NCI-H226 (cell line): ENCODE data around the gene GDPD4.

Experiments used
- DNase-seq: peaks from one replicate; pipeline ENCODE4 v3.0.0-alpha.2; 2015

The GDPD4 gene

DNA sequence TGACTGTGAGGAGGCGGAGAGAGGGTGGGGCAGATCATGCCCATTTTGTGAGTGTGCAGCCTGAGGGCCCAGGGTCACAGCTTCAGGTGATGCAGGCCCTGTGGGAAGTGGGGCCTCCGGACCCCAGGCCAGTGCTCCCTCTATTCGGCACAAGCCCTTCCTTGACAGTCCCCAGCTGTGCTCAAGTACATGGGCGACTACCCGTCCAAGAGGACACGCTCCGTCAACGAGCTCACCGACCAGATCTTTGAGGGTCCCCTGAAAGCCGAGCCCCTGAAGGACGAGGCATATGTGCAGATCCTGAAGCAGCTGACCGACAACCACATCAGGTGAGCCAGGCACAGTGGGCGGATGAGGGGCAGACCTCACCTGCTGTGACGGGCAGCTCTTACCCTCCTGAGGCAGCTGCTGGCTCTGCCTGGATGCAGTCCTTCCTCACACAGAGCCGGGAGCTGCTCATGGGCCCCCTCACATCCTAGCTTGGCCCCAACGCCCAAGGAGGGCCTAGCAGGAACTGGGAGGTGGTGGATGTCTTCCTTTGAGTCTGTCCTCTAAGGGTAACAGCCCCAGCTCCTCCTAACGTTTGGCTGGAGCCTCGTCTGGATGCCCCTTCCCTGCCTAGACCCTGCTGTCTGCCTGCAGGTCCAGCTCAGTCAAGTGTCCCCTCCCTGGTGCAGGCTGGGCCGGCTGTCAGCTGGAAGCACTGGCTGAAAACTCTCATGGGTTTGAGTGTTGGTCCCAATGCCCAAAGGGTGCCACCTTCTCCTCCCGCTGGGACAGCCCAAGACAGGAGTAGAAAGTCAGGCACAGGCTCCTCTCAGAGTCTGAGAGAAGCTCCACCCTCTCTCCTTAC, 97.4 kb downstream of the GDPD4 start:
- no peak for DNase-seq

DNA sequence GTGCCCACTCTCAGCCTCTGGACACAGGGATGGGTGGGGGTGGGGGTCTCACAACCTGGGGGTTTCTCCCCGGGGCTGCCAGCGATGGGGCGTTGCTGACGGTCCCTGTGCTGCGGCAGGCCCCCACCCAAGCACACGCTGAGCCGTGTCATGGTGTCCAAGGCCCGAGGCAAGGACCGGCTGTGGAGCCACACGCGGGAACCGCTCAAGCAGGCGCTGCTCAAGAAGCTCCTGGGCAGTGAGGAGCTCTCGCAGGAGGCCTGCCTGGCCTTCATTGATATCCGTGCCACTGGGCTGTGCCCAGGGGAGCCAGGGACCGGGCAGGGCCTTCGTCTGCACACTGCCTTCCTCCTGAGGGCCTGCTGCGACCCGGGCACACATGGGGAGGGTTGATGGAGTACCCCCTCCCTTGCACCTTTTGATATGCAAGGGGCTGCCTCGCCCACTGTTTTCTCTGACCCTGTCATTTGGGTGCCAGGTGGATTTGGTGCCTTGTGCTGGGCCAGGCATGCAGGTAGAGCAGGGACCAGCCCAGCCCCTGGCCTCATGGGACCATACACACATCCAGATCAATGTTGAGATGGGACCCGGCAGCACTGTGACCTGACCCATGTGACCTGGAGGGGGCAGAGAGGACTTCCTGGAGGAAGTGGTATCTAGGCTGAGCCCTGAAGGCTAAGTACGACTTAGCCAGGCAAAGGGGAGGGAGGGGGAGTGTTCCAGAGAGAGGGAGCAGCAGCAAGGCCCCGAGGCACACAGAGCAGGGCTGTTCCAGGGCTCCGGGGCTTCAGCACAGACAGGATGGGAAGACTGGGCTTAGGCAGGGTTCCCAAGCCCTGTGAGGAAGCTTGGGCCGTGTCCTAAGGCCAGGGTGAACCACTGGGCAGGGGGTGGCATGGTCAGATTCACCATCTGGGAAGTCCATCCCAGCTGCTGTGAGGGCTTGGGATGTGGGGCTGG, 98.3 kb downstream of the GDPD4 start:
- no peak for DNase-seq

DNA sequence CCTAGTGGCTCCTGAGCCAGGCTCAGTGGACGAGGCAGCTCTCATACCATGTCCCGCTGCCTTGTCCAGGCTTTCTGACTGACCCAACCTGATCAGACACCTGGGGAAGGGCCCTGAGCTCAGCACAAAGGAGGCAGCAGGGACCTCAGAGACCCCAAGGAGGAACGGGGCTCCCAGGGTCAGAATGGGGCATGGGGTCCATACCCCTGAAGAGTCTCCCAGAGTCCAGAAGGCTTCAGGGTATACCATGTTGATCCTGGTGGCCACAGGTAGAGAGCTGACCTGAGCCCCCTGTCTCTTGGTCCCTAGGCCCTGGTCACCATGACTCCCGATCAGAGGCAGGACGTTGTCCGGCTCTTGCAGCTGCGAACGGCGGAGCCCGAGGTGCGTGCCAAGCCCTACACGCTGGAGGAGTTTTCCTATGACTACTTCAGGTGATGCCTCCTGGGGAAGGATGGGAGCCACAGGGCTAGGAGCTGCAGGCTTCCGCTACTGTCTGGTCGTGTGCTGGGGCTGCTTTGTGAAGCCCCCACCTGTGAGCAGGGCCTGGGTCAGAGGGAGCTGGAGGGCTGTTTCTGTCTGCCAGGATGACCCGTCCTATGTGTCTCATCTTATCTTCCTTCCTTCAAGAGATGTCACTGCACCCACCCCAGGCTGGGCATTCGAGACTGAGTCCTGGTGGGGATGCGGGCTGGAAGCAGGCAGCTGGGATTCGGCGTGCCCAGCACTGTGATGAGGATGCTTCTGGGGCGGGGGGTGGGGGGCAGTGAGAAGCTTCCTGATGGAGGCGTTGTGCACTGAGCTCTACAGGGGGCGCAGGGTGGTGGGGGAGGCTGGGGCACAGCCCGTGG, 99.3 kb downstream of the GDPD4 start:
- no peak for DNase-seq

DNA sequence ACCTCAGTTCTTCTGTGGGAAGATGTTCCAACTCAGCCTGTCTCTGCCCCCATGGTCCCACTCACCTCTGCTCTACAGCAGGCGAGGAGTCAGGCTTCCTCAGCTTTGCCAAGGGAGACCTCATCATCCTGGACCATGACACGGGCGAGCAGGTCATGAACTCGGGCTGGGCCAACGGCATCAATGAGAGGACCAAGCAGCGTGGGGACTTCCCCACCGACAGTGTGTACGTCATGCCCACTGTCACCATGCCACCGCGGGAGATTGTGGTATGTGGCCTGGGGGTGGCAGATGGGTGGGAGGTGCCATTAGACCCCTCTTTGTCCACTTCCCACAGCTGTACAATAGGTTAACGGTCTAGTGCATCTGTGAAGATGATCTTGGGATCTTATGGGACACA, 100.1 kb downstream of the GDPD4 start:
- DNase-seq = no peak

DNA sequence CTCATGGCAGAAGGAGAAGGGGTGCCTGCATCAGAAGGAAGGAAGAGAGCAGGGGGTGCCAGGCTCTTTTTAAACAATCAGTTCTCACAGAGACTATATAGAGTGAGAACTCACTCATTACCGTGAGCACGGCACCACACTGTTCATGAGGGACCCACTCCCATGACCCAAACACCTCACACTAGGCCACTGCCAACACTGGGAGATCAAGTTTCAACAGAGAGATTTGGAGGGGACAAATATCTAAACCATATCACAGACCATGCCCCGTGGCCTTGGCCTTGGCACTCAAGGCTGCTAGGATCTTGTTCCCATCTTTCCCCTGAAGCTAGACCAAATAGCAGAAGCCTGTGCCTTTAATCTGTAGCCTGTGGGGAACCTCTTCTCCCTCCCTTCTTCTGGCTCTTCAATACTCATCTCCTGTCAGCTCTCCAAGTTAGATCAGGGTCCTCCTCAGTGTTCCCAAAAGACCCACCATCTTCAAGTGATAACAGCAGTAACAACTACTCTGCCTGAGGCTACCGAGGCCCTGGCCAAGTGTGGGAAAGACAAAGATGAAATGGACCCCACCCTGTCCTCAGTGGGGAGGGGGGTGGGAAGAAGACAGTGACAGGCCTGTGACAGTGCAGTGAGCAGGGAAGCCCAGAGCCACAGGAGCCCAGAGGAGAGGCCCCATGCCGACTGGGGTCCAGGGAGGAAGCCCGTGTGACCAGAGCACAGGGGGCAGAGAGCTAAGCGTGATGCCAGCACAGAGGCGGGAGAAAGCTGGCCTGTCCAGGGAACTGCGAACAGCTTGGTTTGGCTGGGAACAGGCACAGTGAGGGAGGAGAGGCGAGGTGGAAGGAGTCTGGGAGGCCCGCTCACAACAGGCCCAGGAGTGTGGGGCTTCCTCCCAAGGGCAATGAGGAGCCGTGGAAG, 100.9 kb downstream of the GDPD4 start:
- no peak for DNase-seq

DNA sequence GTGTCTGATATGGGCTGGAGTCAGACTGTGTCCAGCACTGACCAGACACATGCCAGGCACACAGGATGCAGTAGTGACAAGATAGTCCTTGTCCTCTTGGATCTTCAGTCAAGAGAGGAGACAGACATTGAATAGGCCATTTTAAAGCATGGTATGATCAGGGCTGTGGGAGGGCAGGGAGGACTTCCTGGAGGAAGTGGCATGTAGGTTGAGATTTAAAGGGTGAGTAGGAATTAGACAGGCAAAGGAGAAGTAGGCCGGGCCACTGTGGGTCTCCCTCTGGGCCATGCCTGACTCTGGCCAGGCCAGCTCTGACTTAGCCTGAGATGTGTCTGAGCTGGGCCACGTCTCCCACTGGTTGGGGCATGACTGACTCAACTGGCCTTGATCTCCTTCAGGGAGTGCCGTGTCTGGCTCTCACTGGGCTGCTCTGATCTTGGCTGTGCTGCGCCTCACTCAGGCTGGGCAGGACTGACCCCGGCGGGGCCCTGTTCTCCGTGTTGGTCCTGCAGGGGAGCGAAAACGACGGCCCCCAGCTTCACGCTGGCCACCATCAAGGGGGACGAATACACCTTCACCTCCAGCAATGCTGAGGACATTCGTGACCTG, 102.2 kb downstream of the GDPD4 start:
- DNase-seq = no peak

DNA sequence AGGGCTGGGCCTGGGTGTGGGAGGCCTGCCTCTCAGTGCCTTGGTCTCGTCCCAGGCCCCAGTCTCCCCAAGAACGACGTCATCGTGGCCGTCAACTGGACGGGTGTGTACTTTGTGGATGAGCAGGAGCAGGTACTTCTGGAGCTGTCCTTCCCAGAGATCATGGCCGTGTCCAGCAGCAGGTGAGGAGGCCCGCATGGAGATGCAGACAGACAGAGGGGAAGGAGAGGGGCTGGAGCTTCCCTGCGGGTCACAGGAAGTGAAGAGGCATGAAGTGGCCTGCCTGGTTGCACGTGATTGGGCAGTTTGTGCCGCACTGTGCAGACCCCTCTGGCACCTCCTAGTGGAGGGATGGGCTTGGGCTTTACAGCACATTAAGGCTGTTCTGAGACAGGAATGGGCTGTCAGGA, 103.0 kb downstream of the GDPD4 start:
- no peak for DNase-seq

DNA sequence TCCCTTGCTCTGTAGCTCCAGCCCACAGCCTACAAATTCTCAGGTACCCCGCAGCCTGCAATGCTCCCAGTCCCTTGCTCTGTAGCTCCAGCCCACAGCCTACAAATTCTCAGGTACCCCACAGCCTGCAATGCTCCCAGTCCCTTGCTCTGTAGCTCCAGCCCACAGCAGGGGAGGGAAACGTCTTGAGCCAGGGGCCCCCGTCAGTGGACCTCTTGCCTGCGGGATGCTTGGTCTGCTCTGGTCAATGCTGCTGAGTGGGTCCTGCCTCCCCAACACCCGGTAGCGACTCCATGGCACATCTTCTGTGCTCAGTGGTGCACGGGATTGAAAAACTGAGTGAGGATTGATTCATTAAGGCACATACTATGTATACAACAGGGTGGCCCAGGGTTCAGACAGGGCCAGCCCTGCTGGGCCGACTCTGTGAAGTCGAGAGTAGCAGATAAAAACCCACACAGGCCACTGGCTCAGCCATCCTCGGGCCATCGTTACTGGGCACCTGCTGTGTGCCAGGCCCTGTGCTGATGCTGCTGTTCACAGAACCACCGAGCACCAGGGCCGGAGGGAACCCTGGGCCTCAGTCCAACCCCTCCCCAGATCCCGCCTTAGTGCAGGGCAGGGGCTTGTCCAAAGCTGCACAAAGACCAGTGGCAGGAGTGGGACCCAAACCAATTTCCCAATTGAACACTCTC, 103.7 kb downstream of the GDPD4 start:
- no peak for DNase-seq

DNA sequence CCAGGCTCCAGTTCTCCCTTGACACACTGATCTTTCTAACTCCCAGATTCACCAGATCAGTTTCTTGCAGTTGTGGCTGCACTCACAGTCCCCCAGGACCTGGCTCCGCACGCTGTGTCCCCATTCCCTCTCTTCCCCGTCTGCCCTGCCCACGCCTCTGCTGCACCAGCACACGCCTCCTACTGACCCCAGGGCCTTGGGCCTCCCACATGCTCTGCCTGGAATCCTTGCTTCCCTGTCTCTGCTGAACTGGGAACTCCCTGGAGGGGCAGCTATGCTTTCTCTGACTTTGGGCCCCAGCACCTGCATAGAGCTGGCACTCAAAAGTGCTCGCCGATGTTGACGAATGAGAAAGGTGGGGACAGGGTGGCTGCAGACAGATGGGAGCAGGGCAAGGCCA, 104.5 kb downstream of the GDPD4 start:
- no peak for DNase-seq

DNA sequence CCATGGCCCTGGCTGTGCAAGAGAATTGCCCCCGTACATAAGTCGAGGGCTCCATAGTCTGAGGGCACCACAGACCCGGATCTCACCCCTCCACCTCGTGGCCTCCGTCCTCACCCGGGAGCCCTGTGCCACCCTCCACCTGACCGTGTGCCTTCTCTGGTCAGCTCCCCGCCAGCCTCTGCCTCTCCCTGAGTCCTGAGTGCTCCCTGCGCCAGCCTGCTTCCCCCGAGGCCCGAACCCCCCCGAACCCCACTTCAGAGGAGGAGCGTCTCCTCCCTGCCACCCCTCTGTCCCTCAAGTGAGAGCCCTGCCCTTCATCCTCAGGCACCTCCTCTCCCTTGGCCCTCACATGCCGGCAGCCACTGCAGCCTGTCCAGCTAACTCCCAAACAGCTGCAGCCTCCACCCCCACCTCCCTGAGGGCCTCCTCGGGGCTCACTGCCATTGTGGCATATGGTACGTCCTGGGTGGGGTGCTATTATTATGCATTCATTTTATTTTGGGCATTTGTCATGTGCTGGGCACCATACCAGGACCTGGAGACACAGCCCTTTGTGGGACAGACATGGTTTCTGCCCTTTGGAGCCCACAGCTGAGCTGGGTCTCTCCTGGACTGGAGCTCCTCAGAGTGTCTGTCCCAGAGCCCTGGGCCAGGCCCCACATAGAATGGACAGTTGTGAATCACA, 106.3 kb downstream of the GDPD4 start:
- DNase-seq = no peak

DNA sequence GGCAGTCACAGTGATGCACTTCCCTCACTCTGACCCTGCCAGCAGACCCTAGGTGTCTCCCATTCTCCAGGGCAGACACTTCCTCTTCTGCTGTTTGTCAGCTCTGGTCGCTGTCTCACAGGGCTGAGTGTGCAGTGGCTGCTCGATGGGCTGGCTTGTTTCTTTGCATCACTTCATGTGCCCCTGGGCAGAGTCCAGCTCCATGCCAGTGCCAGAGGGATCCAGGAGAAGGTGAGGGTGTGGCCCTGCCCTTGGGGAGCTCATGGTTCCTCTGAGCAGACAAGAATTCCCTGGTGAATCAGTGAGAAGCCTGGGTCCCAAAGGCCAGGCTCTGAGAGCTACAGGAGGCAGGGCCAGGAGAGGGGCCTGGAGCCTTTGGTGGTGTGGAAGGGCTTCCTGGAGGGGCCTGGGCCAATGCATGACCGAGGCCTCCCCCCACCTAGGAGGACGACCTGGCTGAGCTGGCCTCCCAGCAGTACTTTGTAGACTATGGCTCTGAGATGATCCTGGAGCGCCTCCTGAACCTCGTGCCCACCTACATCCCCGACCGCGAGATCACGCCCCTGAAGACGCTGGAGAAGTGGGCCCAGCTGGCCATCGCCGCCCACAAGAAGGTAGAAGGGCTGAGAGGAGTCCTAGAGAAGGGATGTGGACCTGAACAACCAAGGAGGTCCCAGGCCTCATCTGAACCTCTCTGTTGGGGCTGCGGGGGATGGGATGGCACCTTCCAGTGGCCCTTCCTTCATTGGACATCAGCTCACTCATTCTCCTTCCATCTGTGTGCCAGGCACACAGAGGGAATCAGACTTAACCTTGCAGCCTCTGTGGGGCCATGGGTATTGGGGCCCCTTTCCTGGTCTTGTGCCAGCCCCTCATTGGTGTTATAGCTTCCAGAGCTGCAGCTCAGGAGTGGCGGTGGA, 107.3 kb downstream of the GDPD4 start:
- no peak for DNase-seq

DNA sequence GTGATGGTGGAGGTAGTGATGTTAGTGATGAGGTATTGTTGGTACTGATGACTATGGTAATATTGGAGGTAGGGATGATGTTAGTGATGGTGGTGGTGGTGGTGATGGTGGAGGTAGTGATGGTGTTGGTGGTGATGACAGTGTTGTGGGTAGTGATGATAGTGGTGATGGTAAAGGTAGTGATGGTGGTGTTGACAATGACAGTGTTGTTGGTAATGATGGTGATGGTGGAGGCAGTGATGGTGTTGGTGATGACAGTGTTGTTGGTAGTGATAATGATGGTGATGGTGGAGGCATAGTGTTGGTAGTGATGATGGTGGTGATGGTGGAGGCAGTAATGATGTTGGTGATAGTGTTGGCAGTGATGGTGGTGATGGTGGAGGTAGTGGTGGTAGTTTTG, 108.3 kb downstream of the GDPD4 start:
- DNase-seq = no peak

DNA sequence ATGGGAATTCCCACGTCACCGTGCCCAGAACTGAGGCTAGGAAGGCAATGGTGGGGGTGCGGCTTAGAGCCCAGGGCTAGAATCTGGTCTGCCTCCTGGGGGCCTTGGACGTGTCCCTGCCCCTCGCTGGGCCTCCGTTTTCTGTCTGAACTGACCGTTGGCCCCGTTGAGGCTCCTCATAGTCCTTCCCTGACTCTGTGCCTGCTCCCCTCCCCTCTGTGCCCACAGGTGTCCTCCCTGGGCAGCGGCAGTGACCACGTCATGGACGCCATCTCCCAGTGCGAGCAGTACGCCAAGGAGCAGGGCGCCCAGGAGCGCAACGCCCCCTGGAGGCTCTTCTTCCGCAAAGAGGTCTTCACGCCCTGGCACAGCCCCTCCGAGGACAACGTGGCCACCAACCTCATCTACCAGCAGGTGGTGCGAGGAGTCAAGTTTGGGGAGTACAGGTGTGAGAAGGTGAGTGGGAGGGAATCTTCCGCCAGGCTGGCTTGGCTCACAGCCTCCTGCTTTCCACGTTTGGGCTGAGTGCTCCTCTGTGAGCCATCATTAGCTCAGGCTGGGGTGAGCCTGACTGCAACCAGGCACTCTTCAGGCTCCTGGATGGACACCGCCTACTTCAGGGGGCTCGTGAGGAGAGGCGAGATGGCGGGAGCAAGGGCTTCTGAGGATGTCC, 109.5 kb downstream of the GDPD4 start:
- peak; percentile 67 for DNase-seq

DNA sequence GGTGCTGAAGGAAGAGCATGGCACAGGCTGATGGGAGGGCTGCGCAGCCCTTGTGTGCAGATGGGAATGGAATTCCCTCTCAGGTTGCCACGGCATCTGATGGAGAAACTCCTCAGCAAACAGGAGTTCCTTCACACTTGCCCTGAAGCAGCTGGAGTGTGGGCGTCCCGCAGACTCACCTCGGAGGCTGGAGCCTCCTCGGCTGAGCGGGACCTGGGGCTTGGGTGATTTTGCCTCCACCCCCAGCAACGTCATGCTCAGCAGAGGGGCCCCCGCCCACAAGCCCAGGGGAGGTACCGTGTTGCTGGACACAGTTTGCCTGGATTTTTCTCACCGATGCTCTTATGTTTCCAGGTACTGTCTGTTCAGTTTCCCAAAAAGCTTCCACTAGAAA, 110.1 kb downstream of the GDPD4 start:
- DNase-seq = no peak

DNA sequence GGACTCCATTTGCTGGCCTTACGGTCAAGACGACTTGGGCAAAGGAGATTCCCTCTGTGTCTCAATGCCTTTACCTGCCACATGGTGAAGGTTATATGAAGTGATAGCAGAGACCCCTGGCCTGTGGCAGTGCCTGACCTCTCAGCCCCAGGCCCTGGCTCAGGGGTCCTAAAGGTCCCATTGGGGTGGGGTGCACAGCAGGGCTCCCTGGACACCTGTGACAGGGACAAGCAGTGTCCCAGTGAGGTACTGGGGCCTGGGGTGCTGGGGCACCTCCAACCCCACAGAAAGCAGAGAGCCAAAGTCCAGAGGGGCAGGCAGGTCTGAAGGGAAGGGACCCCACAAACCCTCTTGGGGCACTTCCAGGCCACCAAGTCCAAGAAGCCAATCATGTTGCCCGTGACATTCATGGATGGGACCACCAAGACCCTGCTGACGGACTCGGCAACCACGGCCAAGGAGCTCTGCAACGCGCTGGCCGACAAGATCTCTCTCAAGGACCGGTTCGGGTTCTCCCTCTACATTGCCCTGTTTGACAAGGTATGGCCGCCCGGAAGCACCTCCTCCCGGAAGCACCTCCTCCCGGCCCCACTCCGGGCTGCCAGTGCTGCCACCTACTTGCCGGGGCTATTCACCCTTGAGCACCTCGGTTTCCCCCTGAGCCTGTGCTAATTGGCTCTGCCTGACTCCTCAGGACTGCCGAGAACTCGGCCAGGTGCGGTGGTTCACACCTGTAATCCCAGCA, 111.0 kb downstream of the GDPD4 start:
- no peak for DNase-seq

DNA sequence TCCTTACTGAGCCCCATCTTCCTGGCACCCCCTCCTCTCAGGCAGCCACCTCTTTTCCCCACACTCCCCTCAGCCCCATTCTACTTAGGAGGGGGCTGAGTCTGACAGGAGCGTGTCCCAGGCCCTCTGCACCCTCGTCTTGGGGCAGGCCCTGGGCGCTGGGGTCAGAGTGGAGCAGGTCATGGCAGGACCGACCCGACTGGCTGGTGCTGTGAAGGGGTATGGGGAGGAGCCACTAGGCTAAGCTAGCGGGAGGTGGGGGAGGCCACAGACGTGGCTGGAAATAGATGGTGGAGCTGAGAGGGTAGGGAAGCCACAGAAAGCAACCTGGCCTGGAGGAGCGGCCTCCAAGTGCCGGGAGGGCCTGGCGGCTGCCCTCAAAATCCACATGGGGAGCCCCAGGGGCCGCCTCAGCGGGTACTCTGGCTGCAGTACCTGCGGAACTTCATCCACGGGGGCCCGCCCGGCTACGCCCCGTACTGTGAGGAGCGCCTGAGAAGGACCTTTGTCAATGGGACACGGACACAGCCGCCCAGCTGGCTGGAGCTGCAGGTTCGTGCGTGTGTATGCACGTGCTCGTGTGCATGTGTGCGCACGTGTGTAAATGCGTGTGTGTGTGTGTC, 111.8 kb downstream of the GDPD4 start:
- no peak for DNase-seq
